SU-DHL-6 (cell line): ENCODE measurements around the gene BANP.

Source experiments
- EZH2phosphoT487 ChIP-seq: fragments of 200-600 bp; sonication (generic), shearing (Covaris generic); conservative IDR thresholded peaks from 2 replicates; pipeline ENCODE4 v1.6.1; 2018; ENCODE audit warnings: mild to moderate bottlenecking, antibody characterized with exemption, low read length, moderate library complexity, mixed read lengths
- TF ChIP-seq, protein P1 (sequence below): fragments of 200-600 bp; sonication (generic); IDR thresholded peaks from one replicate; pipeline ENCODE4 v1.5.1; 2017; ENCODE audit warnings: antibody characterized with exemption, mild to moderate bottlenecking, low read length, moderate library complexity; ENCODE audit not compliant: insufficient read depth, poor library complexity, severe bottlenecking

DNA sequence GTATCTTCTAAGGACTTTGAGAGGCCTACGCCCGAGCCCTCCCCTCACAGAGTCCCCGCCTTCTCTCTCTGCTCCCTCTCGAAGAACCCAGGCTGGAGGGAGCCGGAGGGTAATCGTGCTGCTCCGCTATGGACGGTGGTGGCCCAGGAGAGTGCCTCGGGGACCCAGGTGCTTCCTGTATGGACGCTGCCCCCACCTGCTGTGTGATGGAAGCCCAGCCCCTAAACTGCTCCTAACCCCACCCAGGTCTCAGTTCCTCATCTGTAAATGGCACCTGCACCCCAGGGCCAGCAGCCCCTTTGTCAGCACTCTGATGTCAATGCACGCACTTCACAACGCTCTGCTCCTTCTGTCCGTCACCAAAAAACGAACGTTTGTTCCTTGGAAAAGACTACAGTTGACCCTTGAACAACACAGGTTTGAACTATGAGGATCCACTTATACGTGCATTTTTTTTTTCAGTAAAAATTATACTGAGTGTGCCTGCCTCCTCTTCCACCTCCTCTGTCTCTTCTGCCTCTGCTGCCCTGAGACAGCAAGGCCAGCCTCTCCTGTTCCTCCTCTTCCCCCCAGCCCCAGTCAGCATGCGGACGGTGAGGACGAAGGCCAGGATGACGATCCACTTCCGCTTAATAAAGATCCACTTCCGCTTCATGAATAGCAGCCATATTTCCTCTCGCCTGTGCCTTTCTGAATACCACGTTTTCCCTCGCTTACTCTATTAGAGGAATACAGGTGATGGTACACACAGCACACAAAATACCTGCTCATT is 118.3 kb downstream of the BANP start:
- TF ChIP-seq, protein P1, sequence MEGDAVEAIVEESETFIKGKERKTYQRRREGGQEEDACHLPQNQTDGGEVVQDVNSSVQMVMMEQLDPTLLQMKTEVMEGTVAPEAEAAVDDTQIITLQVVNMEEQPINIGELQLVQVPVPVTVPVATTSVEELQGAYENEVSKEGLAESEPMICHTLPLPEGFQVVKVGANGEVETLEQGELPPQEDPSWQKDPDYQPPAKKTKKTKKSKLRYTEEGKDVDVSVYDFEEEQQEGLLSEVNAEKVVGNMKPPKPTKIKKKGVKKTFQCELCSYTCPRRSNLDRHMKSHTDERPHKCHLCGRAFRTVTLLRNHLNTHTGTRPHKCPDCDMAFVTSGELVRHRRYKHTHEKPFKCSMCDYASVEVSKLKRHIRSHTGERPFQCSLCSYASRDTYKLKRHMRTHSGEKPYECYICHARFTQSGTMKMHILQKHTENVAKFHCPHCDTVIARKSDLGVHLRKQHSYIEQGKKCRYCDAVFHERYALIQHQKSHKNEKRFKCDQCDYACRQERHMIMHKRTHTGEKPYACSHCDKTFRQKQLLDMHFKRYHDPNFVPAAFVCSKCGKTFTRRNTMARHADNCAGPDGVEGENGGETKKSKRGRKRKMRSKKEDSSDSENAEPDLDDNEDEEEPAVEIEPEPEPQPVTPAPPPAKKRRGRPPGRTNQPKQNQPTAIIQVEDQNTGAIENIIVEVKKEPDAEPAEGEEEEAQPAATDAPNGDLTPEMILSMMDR: no peak
- no peak for TF ChIP-seq EZH2phosphoT487
